Measurements from ENCODE around the gene ARHGAP9.

DNA sequence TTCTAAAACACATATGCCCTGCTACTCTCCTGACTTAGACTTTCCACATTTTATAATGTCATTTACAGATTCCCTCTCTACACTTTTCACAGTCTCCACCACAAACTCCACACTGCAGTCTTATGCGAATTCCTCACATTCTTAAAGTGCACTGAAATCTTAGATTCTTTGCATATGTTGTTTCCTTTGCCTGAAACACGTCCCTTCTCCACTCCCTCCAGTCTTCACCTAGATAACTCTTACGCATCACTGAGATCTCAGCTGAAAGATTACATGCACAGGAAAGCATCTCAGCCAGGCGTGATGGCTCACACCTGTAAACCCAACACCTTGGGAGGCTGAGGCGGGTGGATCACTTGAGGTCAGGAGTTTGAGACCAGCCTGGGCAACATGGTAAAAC is 3.8 kb upstream of the ARHGAP9 start:
- TF ChIP-seq POLR2A (IDR thresholded peaks at IDR 0.05) (no peak), POLR2AphosphoS5 (IDR thresholded peaks at IDR 0.05) (no peak)
- TF ChIP-seq, protein P1, sequence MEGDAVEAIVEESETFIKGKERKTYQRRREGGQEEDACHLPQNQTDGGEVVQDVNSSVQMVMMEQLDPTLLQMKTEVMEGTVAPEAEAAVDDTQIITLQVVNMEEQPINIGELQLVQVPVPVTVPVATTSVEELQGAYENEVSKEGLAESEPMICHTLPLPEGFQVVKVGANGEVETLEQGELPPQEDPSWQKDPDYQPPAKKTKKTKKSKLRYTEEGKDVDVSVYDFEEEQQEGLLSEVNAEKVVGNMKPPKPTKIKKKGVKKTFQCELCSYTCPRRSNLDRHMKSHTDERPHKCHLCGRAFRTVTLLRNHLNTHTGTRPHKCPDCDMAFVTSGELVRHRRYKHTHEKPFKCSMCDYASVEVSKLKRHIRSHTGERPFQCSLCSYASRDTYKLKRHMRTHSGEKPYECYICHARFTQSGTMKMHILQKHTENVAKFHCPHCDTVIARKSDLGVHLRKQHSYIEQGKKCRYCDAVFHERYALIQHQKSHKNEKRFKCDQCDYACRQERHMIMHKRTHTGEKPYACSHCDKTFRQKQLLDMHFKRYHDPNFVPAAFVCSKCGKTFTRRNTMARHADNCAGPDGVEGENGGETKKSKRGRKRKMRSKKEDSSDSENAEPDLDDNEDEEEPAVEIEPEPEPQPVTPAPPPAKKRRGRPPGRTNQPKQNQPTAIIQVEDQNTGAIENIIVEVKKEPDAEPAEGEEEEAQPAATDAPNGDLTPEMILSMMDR (IDR thresholded peaks at IDR 0.05 in 8 of 11, conservative IDR thresholded peaks at IDR 0.05 in 3 of 11): no peak
